SU-DHL-6 (cell line): ENCODE data around the gene CARD11.

ENCODE experiments used
- EZH2phosphoT487 ChIP-seq: fragments of 200-600 bp; sonication (generic), shearing (Covaris generic); conservative IDR thresholded peaks from 2 replicates; pipeline ENCODE4 v1.6.1; 2018; ENCODE audit warnings: mild to moderate bottlenecking, antibody characterized with exemption, low read length, moderate library complexity, mixed read lengths
- TF ChIP-seq, protein P1 (sequence below): fragments of 200-600 bp; sonication (generic); IDR thresholded peaks from one replicate; pipeline ENCODE4 v1.5.1; 2017; ENCODE audit warnings: antibody characterized with exemption, mild to moderate bottlenecking, low read length, moderate library complexity; ENCODE audit not compliant: insufficient read depth, poor library complexity, severe bottlenecking

- TF ChIP-seq, protein P1, sequence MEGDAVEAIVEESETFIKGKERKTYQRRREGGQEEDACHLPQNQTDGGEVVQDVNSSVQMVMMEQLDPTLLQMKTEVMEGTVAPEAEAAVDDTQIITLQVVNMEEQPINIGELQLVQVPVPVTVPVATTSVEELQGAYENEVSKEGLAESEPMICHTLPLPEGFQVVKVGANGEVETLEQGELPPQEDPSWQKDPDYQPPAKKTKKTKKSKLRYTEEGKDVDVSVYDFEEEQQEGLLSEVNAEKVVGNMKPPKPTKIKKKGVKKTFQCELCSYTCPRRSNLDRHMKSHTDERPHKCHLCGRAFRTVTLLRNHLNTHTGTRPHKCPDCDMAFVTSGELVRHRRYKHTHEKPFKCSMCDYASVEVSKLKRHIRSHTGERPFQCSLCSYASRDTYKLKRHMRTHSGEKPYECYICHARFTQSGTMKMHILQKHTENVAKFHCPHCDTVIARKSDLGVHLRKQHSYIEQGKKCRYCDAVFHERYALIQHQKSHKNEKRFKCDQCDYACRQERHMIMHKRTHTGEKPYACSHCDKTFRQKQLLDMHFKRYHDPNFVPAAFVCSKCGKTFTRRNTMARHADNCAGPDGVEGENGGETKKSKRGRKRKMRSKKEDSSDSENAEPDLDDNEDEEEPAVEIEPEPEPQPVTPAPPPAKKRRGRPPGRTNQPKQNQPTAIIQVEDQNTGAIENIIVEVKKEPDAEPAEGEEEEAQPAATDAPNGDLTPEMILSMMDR: no peak
- TF ChIP-seq EZH2phosphoT487: no peak
Observed at GRCh38 chr7:2864204-2864985, 179.3 kb downstream of the CARD11 start.
